ENCODE measurements around the gene C2. TPM values are rescaled to one million over a fixed set of nuclear protein-coding genes. Genes with fewer than 3 reads are reported as not detected.
"Not testable (repeated sequence)": the region's sequence is repeated elsewhere in the genome, so short reads cannot be mapped to it uniquely, and the experiment has no call there.

Gene C2
- polyA plus RNA-seq, 4 donors = 3.1 to 12.4 (median 5.0) TPM

- DNase-seq (ENCODE audit: low read depth in 4 of 4, low spot score in 3 of 4) = no peak
These were observed 45.3 kb downstream of the C2 start for GRCh38 chr6:31972709-31973350.

- not testable (repeated sequence) for DNase-seq (ENCODE audit: low read depth in 4 of 4, low spot score in 3 of 4)
These were observed 48.5 kb downstream of the C2 start for GRCh38 chr6:31976065-31976464.

GRCh38 chr6:31977816-31978431 lies 50.4 kb downstream of the C2 start:
- DNase-seq (ENCODE audit: low read depth in 4 of 4, low spot score in 3 of 4) = no peak

DNA sequence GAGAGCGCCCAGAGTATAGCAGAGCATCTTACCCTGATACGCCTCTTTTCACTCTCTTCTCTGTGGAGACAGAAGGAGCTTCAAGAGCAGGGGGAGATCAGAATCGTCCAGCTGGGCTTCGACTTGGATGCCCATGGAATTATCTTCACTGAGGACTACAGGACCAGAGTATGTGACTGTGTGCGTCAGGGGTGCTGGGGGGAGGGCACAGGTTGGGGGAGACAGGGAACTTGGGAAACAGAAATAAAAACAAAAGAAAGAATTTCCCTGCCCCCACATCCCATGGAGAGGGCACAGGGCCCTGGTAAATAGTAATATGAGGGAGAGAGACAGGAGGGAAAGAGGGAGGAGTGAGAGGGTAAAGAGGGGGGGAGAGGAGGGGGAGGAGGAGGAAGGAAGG lies 51.3 kb downstream of the C2 start:
- no peak for DNase-seq (ENCODE audit: low read depth in 4 of 4, low spot score in 3 of 4)

- DNase-seq (ENCODE audit: low read depth in 4 of 4, low spot score in 3 of 4) = no peak
These were observed 51.9 kb downstream of the C2 start for GRCh38 chr6:31979238-31979898.

- DNase-seq (ENCODE audit: low read depth in 4 of 4, low spot score in 3 of 4) = not testable (repeated sequence)
These were observed 52.8 kb downstream of the C2 start for GRCh38 chr6:31980195-31980876.

DNA sequence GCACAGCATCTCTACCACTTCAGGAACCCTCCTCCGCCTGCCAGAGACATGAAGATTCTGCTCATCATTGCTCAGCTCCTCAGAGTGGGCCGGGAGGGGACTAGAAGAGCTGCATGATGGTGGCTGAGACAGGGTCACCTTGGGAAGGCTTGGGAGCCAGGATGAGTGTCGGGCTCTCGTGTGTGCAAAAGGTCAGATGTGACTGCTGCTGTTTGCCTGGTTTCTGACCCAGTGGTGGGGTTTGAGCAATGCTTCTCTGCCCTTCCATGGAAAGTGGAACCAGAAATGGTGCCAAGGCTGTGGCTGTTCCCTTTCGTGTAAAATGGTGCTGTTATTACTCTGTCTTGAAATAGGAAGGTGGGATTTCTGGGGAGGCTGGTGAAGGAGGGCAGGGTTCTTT lies 53.5 kb downstream of the C2 start:
- DNase-seq (ENCODE audit: low read depth in 4 of 4, low spot score in 3 of 4) = not testable (repeated sequence)

DNA sequence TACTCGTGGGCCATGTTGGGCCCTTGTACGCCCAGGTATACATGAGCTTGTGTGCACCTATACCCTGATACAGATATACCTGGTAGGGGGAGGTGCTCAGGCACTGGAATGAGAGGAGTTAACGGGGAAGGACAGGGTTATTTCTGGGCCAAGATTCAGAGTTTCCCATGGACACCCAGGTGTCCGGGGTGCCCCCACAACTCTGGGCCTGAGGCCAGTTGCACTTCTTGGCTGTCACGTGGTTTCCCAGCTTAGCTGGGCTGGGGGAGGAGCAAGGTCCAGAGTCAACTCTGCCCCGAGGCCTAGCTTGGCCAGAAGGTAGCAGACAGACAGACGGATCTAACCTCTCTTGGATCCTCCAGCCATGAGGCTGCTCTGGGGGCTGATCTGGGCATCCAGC lies 54.2 kb downstream of the C2 start, which contains the start of gene C4A:
TSS of gene C4A (plus strand) at position 314 of the 400 bp plus-strand sequence. CDS start at position 365, 51 bp downstream.
- DNase-seq (ENCODE audit: low read depth in 4 of 4, low spot score in 3 of 4) = not testable (repeated sequence)

GRCh38 chr6:31989363-31989762 lies 61.8 kb downstream of the C2 start:
- not testable (repeated sequence) for DNase-seq (ENCODE audit: low read depth in 4 of 4, low spot score in 3 of 4)

DNA sequence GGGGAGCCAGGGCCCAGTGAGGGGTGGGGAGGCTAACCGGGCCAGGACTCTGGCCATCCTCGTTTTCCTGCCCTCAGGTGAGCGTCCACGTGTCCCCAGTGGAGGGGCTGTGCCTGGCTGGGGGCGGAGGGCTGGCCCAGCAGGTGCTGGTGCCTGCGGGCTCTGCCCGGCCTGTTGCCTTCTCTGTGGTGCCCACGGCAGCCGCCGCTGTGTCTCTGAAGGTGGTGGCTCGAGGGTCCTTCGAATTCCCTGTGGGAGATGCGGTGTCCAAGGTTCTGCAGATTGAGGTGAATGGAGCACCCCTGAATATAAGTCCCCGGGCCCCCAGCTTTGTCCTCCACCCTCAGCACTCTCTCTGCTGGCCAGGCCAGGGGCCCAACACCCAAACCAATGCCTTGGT lies 66.9 kb downstream of the C2 start:
- DNase-seq (ENCODE audit: low read depth in 4 of 4, low spot score in 3 of 4) = not testable (repeated sequence)

Other genes starting within 250 kb of the C2 start
- gene LY6G5C, start 246.7 kb upstream of the C2 start, polyA plus RNA-seq (ENCODE audit: insufficient read length in 4 of 4) = 1 to 10 TPM; 1.6 to 5.9 (median 2.6) TPM
- gene ABHD16A, start 224.4 kb upstream of the C2 start, polyA plus RNA-seq (ENCODE audit: insufficient read length in 4 of 4) = 10 to 100 TPM; 50.1 to 67.5 (median 55.9) TPM
- 1 to 10 TPM in 1 of 4 donors, under 1 TPM in 2, not detected in 1; 0.30 to 1.5 (median 0.52) TPM for gene LY6G6F, start 220.9 kb upstream of the C2 start, polyA plus RNA-seq (ENCODE audit: insufficient read length in 4 of 4)
- gene LY6G6D, start 212.4 kb upstream of the C2 start, polyA plus RNA-seq (ENCODE audit: insufficient read length in 4 of 4) = not detected
- under 1 TPM in 3 of 4 donors, not detected in 1; 0.45 to 0.74 (median 0.63) TPM for gene LY6G6C, start 206.0 kb upstream of the C2 start, polyA plus RNA-seq (ENCODE audit: insufficient read length in 4 of 4)
- 1 to 10 TPM; 1.1 to 2.9 (median 1.4) TPM for gene MPIG6B, start 204.3 kb upstream of the C2 start, polyA plus RNA-seq (ENCODE audit: insufficient read length in 4 of 4)
- 100 to 1,000 TPM; 150 to 213 (median 182) TPM for gene DDAH2, start 198.4 kb upstream of the C2 start, polyA plus RNA-seq (ENCODE audit: insufficient read length in 4 of 4)
- gene CLIC1, start 191.2 kb upstream of the C2 start, polyA plus RNA-seq (ENCODE audit: insufficient read length in 4 of 4) = 100 to 1,000 TPM; 201 to 309 (median 278) TPM
- 10 to 100 TPM; 14.2 to 51.0 (median 25.2) TPM for gene MSH5, start 187.7 kb upstream of the C2 start, polyA plus RNA-seq (ENCODE audit: insufficient read length in 4 of 4)
- gene SAPCD1, start 165.1 kb upstream of the C2 start, polyA plus RNA-seq (ENCODE audit: insufficient read length in 4 of 4) = 10 to 100 TPM in 2 of 4 donors, 1 to 10 TPM in 2; 2.7 to 13.0 (median 7.9) TPM
- 10 to 100 TPM in 1 of 4 donors, 1 to 10 TPM in 3; 1.5 to 11.1 (median 5.5) TPM for gene VWA7, start 150.4 kb upstream of the C2 start, polyA plus RNA-seq (ENCODE audit: insufficient read length in 4 of 4)
- gene VARS1, start 132.0 kb upstream of the C2 start, polyA plus RNA-seq (ENCODE audit: insufficient read length in 4 of 4) = 10 to 100 TPM; 42.7 to 67.9 (median 60.0) TPM
- 10 to 100 TPM; 71.4 to 84.9 (median 84.3) TPM for gene LSM2, start 120.8 kb upstream of the C2 start, polyA plus RNA-seq (ENCODE audit: insufficient read length in 4 of 4)
- 1 to 10 TPM; 3.1 to 4.4 (median 3.7) TPM for gene HSPA1L, start 112.4 kb upstream of the C2 start, polyA plus RNA-seq (ENCODE audit: insufficient read length in 4 of 4)
- 100 to 1,000 TPM in 3 of 4 donors, 10 to 100 TPM in 1; 88.1 to 159 (median 116) TPM for gene HSPA1A, start 112.2 kb upstream of the C2 start, polyA plus RNA-seq (ENCODE audit: insufficient read length in 4 of 4)
- gene HSPA1B, start 100.0 kb upstream of the C2 start, polyA plus RNA-seq (ENCODE audit: insufficient read length in 4 of 4) = 100 to 1,000 TPM; 111 to 507 (median 160) TPM
- gene NEU1, start 64.9 kb upstream of the C2 start, polyA plus RNA-seq (ENCODE audit: insufficient read length in 4 of 4) = 10 to 100 TPM; 23.9 to 77.5 (median 69.9) TPM
- 10 to 100 TPM in 3 of 4 donors, 1 to 10 TPM in 1; 2.4 to 53.4 (median 41.4) TPM for gene SLC44A4, start 48.7 kb upstream of the C2 start, polyA plus RNA-seq (ENCODE audit: insufficient read length in 4 of 4)
- gene EHMT2, start 30.0 kb upstream of the C2 start, polyA plus RNA-seq (ENCODE audit: insufficient read length in 4 of 4) = 10 to 100 TPM; 69.0 to 99.0 (median 77.6) TPM
- 10 to 100 TPM; 17.7 to 28.9 (median 22.0) TPM for gene ZBTB12, start 25.6 kb upstream of the C2 start, polyA plus RNA-seq (ENCODE audit: insufficient read length in 4 of 4)
- 10 to 100 TPM in 1 of 4 donors, 1 to 10 TPM in 3; 4.6 to 13.0 (median 6.7) TPM for gene CFB, start 18.4 kb downstream of the C2 start, polyA plus RNA-seq (ENCODE audit: insufficient read length in 4 of 4)
- gene NELFE, start 31.3 kb downstream of the C2 start, polyA plus RNA-seq (ENCODE audit: insufficient read length in 4 of 4) = 10 to 100 TPM; 72.5 to 97.9 (median 84.9) TPM
- gene SKIC2, start 31.5 kb downstream of the C2 start, polyA plus RNA-seq (ENCODE audit: insufficient read length in 4 of 4) = 10 to 100 TPM; 33.1 to 51.5 (median 39.7) TPM
- gene DXO, start 44.4 kb downstream of the C2 start, polyA plus RNA-seq (ENCODE audit: insufficient read length in 4 of 4) = 10 to 100 TPM; 22.6 to 37.5 (median 30.1) TPM
- gene C4A, start 54.3 kb downstream of the C2 start, polyA plus RNA-seq (ENCODE audit: insufficient read length in 4 of 4) = 10 to 100 TPM in 3 of 4 donors, 1 to 10 TPM in 1; 8.6 to 26.2 (median 15.2) TPM
- 10 to 100 TPM; 10.3 to 27.3 (median 16.0) TPM for gene C4B, start 87.1 kb downstream of the C2 start, polyA plus RNA-seq (ENCODE audit: insufficient read length in 4 of 4)
- 1 to 10 TPM in 3 of 4 donors, under 1 TPM in 1; 0.76 to 1.4 (median 1.1) TPM for gene CYP21A2, start 110.7 kb downstream of the C2 start, polyA plus RNA-seq (ENCODE audit: insufficient read length in 4 of 4)
- 10 to 100 TPM in 2 of 4 donors, 1 to 10 TPM in 2; 4.6 to 98.0 (median 8.3) TPM for gene TNXB, start 181.6 kb downstream of the C2 start, polyA plus RNA-seq (ENCODE audit: insufficient read length in 4 of 4)
- 100 to 1,000 TPM in 1 of 4 donors, 10 to 100 TPM in 3; 82.5 to 114 (median 85.7) TPM for gene ATF6B, start 200.5 kb downstream of the C2 start, polyA plus RNA-seq (ENCODE audit: insufficient read length in 4 of 4)
- 1 to 10 TPM; 6.0 to 8.3 (median 6.9) TPM for gene FKBPL, start 202.6 kb downstream of the C2 start, polyA plus RNA-seq (ENCODE audit: insufficient read length in 4 of 4)
- 1 to 10 TPM; 2.5 to 5.4 (median 3.4) TPM for gene PRRT1, start 224.2 kb downstream of the C2 start, polyA plus RNA-seq (ENCODE audit: insufficient read length in 4 of 4)
- 10 to 100 TPM; 26.6 to 45.5 (median 34.9) TPM for gene PPT2, start 226.4 kb downstream of the C2 start, polyA plus RNA-seq (ENCODE audit: insufficient read length in 4 of 4)
- 10 to 100 TPM; 21.2 to 45.5 (median 26.6) TPM for gene EGFL8, start 236.9 kb downstream of the C2 start, polyA plus RNA-seq (ENCODE audit: insufficient read length in 4 of 4)
- gene AGPAT1, start 248.4 kb downstream of the C2 start, polyA plus RNA-seq (ENCODE audit: insufficient read length in 4 of 4) = 100 to 1,000 TPM in 2 of 4 donors, 10 to 100 TPM in 2; 84.4 to 105 (median 99.7) TPM

Measured in left renal pelvis (tissue), 4 donors.